Epithelial cell of esophagus (primary cell): ENCODE measurements around the gene ZDHHC14.

Source experiments
- DNase-seq: peaks from one replicate; pipeline ENCODE4 v3.0.0; 2010; ENCODE audit warnings: low read depth
- H3K4me3 ChIP-seq: 2 replicates; pipeline ENCODE4 v1.5.1; 2011; ENCODE audit warnings: mild to moderate bottlenecking, low read length, control low read depth
- CTCF ChIP-seq: IDR thresholded peaks from 2 replicates; pipeline ENCODE4 v1.5.1; 2011; ENCODE audit warnings: low read depth, mild to moderate bottlenecking, low read length, control low read depth, inconsistent platforms; ENCODE audit not compliant: insufficient read depth; ENCODE audit errors: missing control alignments

ZDHHC14 gene

GRCh38 chr6:157604816-157605215 lies 223.8 kb downstream of the ZDHHC14 start:
- TF ChIP-seq CTCF: no peak
- no peak for DNase-seq
- no peak overlapping the region for H3K4me3 ChIP-seq

GRCh38 chr6:157605484-157605883 lies 224.5 kb downstream of the ZDHHC14 start:
- H3K4me3 ChIP-seq: no peak overlapping the region
- DNase-seq: no peak
- TF ChIP-seq CTCF: no peak

GRCh38 chr6:157606516-157606915 lies 225.5 kb downstream of the ZDHHC14 start:
- DNase-seq: no peak
- H3K4me3 ChIP-seq: no peak overlapping the region
- no peak for TF ChIP-seq CTCF

GRCh38 chr6:157607317-157608109 lies 226.5 kb downstream of the ZDHHC14 start:
- H3K4me3 ChIP-seq: no peak overlapping the region
- no peak for TF ChIP-seq CTCF
- no peak for DNase-seq

- no peak for TF ChIP-seq CTCF
- H3K4me3 ChIP-seq: no peak overlapping the region
- no peak for DNase-seq
These were observed 227.5 kb downstream of the ZDHHC14 start for GRCh38 chr6:157608221-157609075.

- H3K4me3 ChIP-seq: no peak overlapping the region
- DNase-seq: no peak
- no peak for TF ChIP-seq CTCF
These were observed 228.1 kb downstream of the ZDHHC14 start for GRCh38 chr6:157609117-157609516.
